Measurements from ENCODE around the gene FRRS1L. TPM values are rescaled to one million over a fixed set of nuclear protein-coding genes. Genes with fewer than 3 reads are reported as not detected.
A peak's percentile ranks its signal among the peaks of the same experiment; 100 is the strongest.

The FRRS1L gene
- total RNA-seq, 6 experiments from 2014 or later, result not detected

DNA sequence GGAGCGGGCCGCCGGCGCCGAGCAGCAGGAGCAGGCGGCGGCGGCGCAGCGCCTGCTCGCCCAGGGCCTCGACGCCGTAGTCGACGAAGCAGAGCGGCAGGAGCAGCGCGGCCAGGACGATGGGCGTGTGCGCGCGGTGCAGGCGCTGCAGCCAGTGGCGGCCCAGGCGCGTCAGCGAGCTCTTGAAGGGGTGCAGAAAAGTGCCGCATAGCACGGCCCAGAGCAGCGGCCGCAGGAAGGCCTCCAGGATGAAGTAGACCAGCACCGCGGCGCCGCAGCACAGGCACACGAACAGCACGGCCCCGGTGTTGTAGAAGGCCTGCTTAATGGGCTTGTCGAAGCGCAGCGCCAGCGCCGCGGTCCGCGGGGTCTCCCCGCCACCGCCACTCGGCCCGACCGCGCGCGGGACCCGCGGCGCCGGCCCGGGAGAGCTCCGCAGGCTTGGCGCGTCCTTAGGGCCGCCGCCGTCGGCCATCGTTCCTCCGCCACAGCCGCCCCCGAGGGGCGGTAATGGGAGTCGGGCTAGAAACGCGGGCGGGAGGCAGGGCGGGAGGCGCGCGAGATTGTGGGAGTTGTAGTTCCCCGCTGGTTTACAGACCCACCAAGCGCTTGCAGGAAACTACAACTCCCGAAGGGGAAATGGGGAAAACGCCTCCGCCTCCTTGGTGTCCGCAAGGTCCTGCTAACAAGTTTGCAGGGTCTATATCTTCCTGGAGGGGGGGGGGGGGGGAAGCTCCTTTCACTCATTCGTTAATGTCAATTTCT lies 47.4 kb downstream of the FRRS1L start, which contains the start of gene TMEM245:
TSS of gene TMEM245 (minus strand) at position 509 of the 765 bp plus-strand sequence. CDS start at position 475, 34 bp downstream.
- DNase-seq, result peak; percentile 95 to 98 (median 98)

DNA sequence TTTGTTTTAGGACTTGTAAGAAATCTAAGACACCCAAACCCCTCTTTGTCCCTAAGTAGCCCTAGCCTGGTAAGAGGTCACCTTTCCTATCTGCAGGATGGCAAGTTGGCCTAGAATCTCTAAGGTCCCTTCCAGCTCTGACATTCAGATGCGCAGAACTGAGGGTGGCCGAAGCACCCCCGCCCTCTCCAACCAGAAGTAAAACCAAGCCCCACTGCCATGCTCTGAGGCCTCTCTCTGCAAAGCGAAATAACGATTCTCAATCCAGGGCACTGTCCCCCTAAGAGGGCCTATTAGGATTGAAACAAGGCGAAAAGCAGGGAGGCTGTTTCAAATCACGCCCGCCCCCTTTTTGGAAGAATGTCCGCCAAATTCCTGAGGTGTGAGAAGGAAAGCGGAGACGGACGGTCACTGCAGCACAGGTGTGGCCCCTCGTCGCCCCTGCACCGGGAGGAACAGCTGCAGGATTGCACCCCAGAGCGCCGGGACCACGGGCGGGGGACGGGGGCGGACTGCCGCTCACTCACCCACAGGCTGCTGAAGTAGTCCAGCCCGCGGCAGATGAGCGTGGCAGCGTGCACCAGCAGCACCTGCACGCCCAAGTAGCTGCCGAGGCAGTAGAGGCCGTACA lies 48.1 kb downstream of the FRRS1L start:
- no peaks in the 10 kb centered on the region for H3K9me3 ChIP-seq
- DNase-seq (peak in 1 of 3 donors; percentile 52), ATAC-seq (peak in 2 of 4 donors; percentile 1 to 4)
- TF ChIP-seq, protein P1, sequence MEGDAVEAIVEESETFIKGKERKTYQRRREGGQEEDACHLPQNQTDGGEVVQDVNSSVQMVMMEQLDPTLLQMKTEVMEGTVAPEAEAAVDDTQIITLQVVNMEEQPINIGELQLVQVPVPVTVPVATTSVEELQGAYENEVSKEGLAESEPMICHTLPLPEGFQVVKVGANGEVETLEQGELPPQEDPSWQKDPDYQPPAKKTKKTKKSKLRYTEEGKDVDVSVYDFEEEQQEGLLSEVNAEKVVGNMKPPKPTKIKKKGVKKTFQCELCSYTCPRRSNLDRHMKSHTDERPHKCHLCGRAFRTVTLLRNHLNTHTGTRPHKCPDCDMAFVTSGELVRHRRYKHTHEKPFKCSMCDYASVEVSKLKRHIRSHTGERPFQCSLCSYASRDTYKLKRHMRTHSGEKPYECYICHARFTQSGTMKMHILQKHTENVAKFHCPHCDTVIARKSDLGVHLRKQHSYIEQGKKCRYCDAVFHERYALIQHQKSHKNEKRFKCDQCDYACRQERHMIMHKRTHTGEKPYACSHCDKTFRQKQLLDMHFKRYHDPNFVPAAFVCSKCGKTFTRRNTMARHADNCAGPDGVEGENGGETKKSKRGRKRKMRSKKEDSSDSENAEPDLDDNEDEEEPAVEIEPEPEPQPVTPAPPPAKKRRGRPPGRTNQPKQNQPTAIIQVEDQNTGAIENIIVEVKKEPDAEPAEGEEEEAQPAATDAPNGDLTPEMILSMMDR (IDR thresholded peaks at IDR 0.05), result no peak
- no peak for TF ChIP-seq POLR2A (IDR thresholded peaks at IDR 0.05)
- H3K4me3 ChIP-seq, result peak overlapping the region; percentile 48 to 88 (median 70)
- 0% methylated on average over 9 of the region's 29 CpGs for WGBS (ENCODE audit: insufficient coverage, low coverage, low lambda C conversion rate, missing lambda C conversion rate)
- H3K4me1 ChIP-seq, result peaks cover 0 to 38% (median 18%) of the 10 kb centered on the region in 4 donors
- intact Hi-C loops (cut with DNase I), result no loop called here
- no peaks in the 10 kb centered on the region for H3K27me3 ChIP-seq
- no peaks in the 10 kb centered on the region for H3K36me3 ChIP-seq
- peak overlapping the region; percentile 89 to 98 (median 93) for H3K27ac ChIP-seq

More for the DNA sequence above, 47.4 kb downstream of the FRRS1L start, which contains the start of gene TMEM245:
- TF ChIP-seq, protein P1 (IDR thresholded peaks at IDR 0.05), result no peak
- TF ChIP-seq POLR2A (IDR thresholded peaks at IDR 0.05), result peak; percentile 95
- Histone ChIP-seq H3K9me3 (no peaks in the 10 kb centered on the region), H3K4me3 (peak within 1 kb of the TSS; percentile 48 to 88 (median 70)), H3K4me1 (peaks cover 0 to 35% (median 18%) of the 10 kb centered on the region in 4 donors), H3K27ac (peak within 1 kb of the TSS; percentile 89 to 98 (median 93)), H3K36me3 (no peaks in the 10 kb centered on the region), H3K27me3 (no peaks in the 10 kb centered on the region)
- intact Hi-C loops (cut with DNase I), result no loop called here
- WGBS (ENCODE audit: insufficient coverage, low coverage, low lambda C conversion rate, missing lambda C conversion rate), result 2% methylated on average over 9 of the region's 88 CpGs
- peak; percentile 86 to 98 (median 91) for ATAC-seq

DNA sequence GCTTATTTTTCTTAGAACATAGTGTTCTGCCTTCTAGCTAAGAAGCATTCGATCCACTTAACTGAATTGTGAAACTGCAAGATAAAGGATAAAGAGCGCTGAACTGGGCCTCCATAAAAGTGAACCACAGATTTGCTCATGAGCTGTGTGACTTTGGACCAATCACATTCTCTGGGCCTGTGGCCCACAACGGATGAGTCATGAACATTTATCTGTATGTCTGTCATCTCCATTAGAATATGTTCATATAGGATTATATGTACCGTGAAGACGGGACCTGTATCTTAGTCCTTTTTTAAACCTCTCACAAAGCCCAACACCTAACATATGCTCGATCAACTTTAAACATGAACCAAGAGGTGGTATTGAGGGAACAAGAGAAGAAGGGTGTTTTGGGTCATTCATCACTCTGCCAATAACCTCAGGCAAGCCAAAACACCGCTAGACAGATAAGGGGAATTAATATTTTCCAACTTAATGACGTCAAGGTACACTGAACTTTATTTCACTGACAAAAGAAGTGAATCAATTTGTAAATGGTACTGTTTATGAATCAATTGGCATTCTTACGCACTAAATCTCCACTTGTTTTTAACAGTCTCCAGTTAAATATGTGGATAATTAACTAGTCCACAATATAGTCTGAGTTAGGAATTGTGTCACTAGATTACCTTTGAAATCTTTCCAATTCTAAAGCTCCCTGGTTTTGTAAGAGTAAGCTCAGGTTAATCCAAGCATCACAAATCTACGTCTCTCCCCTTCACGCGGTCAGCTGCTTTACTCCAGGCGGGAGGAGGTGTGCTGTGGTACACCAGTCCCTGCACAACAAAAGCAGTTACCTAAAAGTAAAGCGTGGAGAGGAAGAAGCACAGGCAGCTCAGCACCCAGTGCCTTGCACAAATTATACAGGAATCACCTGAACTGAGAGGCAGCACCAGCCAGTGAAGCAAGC lies 48.9 kb downstream of the FRRS1L start:
- peak overlapping the region; percentile 48 to 88 (median 70) for H3K4me3 ChIP-seq
- DNase-seq, result peak; percentile 45 to 74 (median 67)
- ATAC-seq, result peak; percentile 23 to 47 (median 34)
- peaks cover 0 to 46% (median 18%) of the 10 kb centered on the region in 4 donors for H3K4me1 ChIP-seq
- TF ChIP-seq, protein P1 (IDR thresholded peaks at IDR 0.05), result no peak
- TF ChIP-seq POLR2A (IDR thresholded peaks at IDR 0.05), result no peak
- no peaks in the 10 kb centered on the region for H3K27me3 ChIP-seq
- intact Hi-C loops (cut with DNase I), result no loop called here
- 9% methylated on average over 14 of the region's 14 CpGs for WGBS (ENCODE audit: insufficient coverage, low coverage, low lambda C conversion rate, missing lambda C conversion rate)
- no peaks in the 10 kb centered on the region for H3K36me3 ChIP-seq
- no peaks in the 10 kb centered on the region for H3K9me3 ChIP-seq
- H3K27ac ChIP-seq, result peak overlapping the region; percentile 89 to 98 (median 93)

DNA sequence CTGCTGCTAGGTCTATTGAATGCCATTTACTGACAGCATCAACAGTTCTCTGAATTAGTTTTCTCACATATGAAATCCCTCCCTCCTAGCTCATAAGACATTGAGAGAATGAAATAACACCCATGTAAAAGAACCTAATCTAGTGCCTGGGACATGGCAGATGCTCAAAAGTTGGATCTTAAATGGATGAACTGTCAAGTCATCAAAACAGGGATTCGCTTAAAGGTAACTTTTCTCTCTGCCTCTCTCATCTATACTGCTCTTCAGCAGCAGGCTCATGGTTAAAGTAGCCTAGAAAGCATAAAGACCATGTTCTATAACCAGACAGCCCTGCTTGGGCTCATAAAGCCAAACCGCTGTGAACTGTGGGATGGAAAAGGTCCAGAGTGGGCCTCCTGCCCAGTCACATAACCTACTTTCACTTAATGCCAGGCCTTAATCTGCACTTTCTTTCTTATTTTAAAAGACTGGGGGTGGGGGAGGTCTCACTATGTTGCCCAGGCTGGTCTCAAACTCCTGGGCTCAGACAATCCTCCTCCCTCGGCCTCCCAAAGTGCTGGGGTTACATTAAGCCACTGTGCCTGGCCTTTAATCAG lies 51.0 kb downstream of the FRRS1L start:
- Histone ChIP-seq H3K27ac (peak overlapping the region; percentile 89 to 98 (median 93)), H3K27me3 (no peaks in the 10 kb centered on the region), H3K9me3 (no peaks in the 10 kb centered on the region), H3K4me3 (no peak overlapping the region), H3K4me1 (peaks cover 0 to 60% (median 18%) of the 10 kb centered on the region in 4 donors), H3K36me3 (no peaks in the 10 kb centered on the region)
- 48% methylated on average over 3 of the region's 3 CpGs for WGBS (ENCODE audit: insufficient coverage, low coverage, low lambda C conversion rate, missing lambda C conversion rate)
- no peak for TF ChIP-seq POLR2A (IDR thresholded peaks at IDR 0.05)
- TF ChIP-seq, protein P1 (IDR thresholded peaks at IDR 0.05), result no peak
- peak; percentile 5 to 37 (median 20) for ATAC-seq
- DNase-seq, result peak; percentile 34 to 85 (median 78)
- intact Hi-C loops (cut with DNase I), result no loop called here
